HG03045 (cell line): Measurements from ENCODE around the gene PPARG.
"Not testable (repeated sequence)": the region's sequence is repeated elsewhere in the genome, so short reads cannot be mapped to it uniquely, and the experiment has no call there.

Experiments
- ATAC-seq: cut with Tn5 transposase; IDR thresholded peaks from one replicate; pipeline ENCODE4 v1.9.1; 2021; ENCODE audit warnings: mild to moderate bottlenecking, moderate library complexity; ENCODE audit not compliant: unreplicated experiment

The PPARG gene

GRCh38 chr3:12456441-12456840 lies 167.6 kb downstream of the PPARG start:
- ATAC-seq = no peak

- not testable (repeated sequence) for ATAC-seq
Measured at GRCh38 chr3:12457380-12457779, 168.5 kb downstream of the PPARG start.

GRCh38 chr3:12458901-12459300 lies 170.0 kb downstream of the PPARG start:
- ATAC-seq = no peak

- no peak for ATAC-seq
Measured at GRCh38 chr3:12460127-12460526, 171.3 kb downstream of the PPARG start.

- ATAC-seq = no peak
Measured at GRCh38 chr3:12461097-12461649, 172.3 kb downstream of the PPARG start.

GRCh38 chr3:12462159-12462947 lies 173.5 kb downstream of the PPARG start:
- no peak for ATAC-seq

- no peak for ATAC-seq
Measured at GRCh38 chr3:12463686-12464085, 174.8 kb downstream of the PPARG start.

- ATAC-seq = no peak
Measured at GRCh38 chr3:12464181-12464580, 175.3 kb downstream of the PPARG start.

GRCh38 chr3:12465151-12465835 lies 176.4 kb downstream of the PPARG start:
- no peak for ATAC-seq

GRCh38 chr3:12465836-12466225 lies 177.0 kb downstream of the PPARG start:
- no peak for ATAC-seq

GRCh38 chr3:12467746-12468145 lies 178.9 kb downstream of the PPARG start:
- no peak for ATAC-seq

GRCh38 chr3:12468276-12468675 lies 179.4 kb downstream of the PPARG start:
- ATAC-seq = no peak

- ATAC-seq = no peak
Measured at GRCh38 chr3:12468757-12469156, 179.9 kb downstream of the PPARG start.

- not testable (repeated sequence) for ATAC-seq
Measured at GRCh38 chr3:12469222-12469621, 180.4 kb downstream of the PPARG start.

- no peak for ATAC-seq
Measured at GRCh38 chr3:12470111-12470510, 181.2 kb downstream of the PPARG start.

- ATAC-seq = no peak
Measured at GRCh38 chr3:12470680-12471079, 181.8 kb downstream of the PPARG start.

GRCh38 chr3:12471241-12471640 lies 182.4 kb downstream of the PPARG start:
- ATAC-seq = no peak

- ATAC-seq = no peak
Measured at GRCh38 chr3:12472000-12472610, 183.2 kb downstream of the PPARG start.

GRCh38 chr3:12472796-12473195 lies 183.9 kb downstream of the PPARG start:
- no peak for ATAC-seq

GRCh38 chr3:12473511-12473910 lies 184.6 kb downstream of the PPARG start:
- ATAC-seq = no peak

GRCh38 chr3:12476238-12476897 lies 187.5 kb downstream of the PPARG start:
- ATAC-seq = no peak
